HG03521 (cell line): ENCODE results near the gene LINC01488.

Experiments used
- ATAC-seq: cut with Tn5 transposase; IDR thresholded peaks from one replicate; pipeline ENCODE4 v1.9.1; 2021; ENCODE audit warnings: mild to moderate bottlenecking, moderate library complexity; ENCODE audit not compliant: unreplicated experiment

LINC01488 gene

DNA sequence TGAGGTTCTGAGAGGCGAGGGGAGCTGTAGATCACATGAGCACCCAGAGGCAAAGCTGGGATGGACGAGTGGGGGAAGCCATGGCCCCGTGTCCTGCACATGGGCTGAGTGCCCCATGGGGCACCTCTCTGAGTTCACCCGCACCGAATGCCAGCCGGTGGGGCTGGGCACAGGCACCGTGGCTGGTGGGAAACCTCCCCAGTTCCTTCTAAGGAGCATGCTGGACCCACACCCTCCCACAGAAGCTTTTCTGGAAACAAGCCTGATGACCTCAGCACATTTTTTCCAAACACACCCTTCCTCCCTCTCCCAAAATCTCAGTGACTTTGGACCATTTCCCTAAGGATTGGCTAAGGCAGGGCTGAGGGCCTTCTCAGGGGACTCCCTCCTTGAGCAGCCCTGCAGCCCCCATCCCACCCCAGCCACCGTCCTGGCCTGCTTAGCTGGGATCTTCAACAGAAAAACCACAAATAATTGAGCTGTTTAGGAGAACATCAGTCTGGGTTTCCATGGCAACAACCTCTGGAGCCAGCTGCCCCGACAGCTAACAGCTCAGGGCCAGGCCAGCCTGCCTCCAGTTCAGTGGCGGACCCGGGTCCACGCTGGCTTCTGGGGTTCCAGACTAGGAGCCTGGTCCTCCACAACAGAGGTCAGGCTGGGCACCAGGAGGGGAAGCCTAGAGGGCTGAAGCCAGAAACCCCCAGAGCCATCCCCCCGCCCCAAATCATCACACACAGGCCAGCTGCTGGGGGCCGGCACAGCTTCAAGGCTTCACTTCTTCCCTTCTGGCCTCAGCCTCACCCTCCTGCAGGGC, 18.1 kb upstream of the LINC01488 start:
- ATAC-seq: no peak

DNA sequence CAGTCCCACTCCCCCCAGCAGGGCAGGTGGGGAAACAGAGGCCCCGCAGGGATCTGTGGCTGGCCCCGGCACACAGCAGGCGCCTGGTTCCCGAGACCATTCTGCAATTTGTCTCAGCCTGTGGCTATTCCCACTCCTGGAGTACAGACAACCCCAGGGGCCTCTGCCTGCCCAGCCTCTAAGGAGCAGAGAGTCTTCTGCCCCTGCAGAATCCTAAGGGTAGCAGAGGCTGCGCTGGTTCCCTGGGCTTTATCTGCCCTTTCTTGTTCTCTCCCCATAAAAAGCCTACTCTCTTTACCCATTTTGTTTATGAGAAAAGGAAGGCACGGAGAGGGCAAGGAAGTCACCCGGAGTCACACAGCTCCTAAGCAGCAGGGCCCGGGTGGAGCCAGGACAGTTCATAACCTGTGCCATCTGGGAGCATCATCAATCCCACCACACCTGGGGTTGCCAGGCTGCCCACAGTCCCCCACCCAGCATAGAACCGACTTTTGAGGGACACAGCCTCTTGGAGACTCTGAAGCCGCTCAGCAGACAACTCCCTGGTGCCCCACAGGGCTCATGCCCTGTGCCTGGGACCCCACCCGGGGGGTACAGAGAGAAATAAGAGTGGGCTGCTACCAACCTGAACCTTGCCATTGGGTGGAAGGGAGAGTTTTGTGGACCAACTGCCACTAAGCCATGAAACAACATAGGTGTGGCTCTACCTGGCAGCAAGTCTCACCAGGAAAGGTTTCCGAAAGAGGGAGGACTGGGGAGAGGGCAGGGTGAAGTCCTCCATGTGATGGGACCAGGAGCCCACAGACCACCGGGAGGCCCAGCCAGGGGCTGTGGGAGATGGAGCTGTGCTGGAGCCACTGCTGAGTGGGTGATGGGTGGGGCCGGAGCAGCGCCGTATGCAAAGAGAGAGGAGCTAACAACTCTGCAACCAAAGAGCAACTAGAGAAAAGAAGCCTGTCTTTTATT, 17.2 kb upstream of the LINC01488 start:
- no peak for ATAC-seq

DNA sequence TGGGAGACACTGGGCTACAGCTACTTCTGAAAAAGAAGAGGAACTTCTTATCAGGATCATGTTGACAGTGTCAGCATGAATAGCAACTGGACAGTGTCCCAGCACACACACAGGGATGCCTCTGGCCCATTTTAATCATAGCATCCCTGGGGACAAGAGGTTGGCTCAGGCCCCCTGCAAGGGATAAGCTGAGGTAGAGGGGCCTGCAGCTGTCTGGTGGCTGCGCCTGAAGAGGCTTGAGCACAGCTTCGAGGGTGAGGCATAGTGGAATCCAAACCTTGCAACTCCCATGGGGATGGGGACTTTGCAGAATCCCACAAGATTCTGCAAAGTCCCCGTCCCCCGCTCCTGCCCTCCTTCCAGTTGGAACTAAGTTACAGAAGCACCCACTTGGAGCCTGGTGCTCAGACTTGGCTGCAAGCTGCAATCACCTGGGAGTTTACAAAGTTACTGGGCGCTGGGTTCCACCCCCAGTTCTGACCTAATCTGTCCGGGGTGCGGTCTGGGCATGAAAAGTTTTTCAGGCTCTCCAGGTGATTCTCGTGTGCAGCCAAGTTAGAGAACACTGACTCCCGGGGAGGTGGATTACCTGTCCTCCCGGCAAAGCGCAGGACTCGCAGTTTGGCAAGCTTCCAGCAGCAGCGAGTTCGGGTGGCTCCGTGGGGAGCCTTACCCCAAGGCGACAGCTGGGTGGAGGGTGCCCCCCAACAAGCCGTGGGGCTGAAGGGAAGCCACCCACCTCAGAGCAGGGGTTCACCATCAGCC, 16.0 kb upstream of the LINC01488 start:
- ATAC-seq: no peak

DNA sequence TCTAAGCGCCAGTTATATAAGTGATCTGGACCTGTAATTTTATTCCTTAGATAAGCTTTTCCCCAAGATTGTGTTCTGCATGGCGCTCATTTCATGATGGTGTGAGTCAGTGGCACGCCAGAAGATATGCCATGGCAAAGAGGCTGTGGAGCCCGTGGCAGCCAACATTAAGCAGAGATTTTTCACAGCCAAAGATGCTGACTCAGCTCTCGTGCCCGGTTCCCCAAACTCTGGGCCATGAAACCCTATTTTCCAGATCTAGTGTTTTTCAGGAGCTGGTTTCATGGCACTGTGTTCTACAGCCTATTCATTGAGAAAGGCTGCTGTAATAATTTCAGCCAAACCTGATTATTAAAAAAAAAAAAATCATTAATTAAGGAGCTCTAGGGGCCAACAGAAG, 15.4 kb upstream of the LINC01488 start:
- no peak for ATAC-seq

DNA sequence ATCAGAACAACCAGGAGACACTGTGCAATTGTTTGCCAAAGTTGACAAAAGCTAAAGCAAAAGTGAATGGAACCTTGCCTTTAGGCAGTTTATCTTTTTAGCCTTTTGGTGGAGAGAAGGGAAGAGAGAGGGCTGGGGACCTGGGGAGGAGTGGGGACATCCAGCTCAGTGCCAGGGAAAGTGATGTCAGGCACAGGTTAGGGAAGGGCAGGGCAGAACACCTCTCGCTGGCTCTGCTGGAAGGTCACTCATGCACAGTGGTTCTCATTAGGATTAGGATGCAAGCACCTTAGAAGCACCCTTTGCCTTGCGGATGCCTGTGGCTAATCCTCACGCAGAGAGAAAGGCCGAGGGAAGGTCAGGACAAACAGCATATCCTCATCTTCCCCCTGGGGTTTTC, 14.3 kb upstream of the LINC01488 start:
- ATAC-seq: no peak

DNA sequence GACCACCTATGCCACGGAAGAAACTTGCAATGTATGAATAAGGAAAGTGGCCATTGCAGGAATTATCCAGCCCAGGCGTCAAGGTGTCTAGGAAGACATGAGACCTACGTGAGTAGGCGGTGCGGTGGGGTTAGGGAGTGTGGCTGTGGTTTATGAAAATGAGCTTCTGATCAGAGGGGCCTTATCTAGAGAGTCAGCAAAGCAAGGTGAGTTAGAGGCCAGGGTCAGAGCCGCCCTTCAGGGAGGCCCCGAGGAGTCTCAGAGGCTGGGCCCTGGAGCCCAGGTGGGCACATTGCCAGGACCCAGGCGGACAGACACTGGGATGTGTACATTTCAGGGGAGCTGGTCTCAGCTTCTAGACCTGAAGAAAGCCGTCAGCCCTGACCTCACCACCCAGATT, 13.8 kb upstream of the LINC01488 start:
- ATAC-seq: no peak

DNA sequence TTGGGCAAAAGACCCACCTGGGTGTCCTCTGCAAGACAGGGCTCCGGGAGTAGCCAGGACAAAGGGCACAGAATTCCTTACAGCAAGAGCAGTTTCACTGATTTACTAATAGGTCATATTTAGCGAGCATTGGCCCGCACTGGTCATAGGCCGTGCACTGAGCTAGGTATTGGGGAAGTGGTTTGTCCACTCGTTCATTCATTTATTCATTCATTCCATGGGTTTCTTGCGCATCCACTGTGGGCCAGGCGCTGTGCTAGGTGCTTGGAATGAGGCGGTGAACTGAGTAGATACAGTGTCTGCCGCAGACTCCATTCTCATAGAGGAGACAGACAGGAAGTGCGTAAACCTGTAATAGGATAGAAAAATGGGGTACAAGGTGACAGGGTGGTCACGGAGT, 13.2 kb upstream of the LINC01488 start:
- ATAC-seq: no peak

DNA sequence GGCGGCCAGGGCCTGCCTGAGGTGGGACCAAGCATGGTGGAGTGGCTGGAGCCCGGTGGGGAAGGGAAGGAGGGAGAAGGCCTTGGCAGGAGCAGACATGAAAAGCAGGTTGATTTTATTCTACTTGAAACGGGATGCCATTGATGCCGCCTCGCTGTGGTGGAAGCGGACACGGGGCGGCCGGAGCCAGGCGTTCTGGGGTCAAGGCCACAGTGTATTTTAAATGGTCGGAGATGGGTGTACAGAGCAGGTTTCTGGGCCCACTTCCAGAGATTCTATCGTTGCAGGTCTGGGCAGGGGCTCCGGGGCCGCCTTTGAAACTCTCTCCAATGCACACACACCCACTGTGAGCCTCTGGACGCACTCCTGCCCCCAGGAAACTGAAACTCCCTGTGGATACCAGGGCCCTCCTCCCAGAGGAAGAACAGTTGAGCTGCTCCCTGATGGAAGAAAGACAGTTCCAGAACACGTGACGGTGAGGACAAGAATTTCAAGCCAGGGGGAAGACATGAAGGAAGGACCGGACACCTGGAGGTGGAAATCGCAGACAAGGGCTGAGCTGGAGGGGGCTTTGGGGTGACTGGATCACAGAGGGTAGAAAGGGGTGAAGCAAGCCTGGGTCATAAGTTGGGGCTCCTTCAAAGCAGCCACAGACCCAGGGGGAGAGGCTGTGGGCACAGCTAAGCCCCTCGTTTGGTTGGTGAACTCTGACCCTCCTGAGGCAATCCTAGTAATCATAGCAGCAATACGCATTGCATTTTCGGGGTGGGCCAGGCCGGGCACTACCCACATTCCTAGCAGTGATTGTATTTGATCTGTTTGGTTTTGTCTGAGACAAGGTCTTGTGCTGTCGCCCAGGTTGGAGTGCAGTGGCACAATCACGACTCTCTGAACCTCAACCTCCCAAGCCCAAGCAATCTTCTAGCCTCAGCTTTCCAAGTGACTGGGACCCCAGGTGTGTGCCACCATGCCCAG, 12.3 kb upstream of the LINC01488 start:
- no peak for ATAC-seq

DNA sequence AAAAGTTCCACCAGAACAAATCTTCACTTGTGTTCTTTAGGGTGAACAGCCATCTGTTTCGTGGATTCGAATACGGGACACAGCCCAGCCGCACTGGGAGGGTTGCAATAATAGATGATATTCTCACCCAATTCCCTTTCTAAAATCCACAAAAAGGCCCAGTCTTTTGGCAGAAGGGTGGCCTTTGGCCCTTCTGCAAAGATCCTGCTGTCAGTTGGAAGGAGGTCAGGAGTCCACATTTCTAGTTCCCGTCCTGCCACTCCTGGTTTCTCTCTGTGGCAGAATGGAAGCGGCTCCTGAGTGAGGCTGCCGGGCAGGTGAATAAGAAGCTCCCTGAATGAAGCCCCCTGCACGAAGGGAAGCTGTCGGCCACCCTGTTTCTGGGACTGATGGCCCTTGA, 11.2 kb upstream of the LINC01488 start:
- ATAC-seq: no peak

DNA sequence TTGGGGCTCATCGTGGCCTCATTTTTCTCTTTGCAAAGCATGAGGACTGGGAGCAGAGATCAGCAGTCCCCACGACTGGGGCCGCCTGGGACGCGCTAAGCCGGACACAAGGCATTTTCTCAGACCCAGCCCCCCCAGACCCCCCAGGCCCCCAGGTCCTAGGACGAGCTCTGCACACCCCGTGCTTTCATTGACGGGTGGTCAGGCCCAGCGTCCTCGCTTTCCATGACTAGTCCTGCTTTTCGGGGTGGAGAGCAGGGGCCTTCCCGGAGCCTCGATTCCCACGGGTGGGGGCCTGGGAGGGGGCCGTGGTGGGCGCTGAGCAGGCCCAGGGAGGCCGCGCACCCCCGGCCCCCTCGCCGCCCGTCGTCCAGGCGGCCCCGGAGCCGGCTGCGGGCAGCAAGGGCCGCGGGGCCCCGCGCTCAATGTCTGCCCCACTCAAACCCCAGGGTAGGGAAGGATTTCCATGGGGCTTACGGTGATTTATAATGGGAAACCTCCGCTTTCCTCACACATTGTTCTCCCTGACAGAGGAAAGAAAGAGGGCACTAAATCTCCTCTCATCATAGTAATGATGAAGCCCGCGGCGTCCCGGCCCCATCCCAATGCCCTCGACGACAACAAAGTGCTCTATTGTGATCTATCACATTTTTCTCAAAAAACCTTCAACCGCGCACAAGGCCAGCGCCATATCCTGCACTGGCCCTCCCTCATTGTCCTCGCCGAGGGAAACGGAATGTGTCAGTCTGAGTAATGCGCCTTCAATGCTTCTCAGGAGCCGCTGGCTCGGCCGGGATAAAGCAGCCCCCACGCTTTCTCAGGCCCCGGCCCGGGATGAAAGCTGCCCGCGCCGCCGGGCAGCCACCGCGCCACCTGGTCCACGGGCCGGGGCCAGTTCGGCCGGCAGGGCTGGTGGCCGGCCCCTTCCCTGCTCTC, 10.4 kb upstream of the LINC01488 start:
- ATAC-seq: no peak

DNA sequence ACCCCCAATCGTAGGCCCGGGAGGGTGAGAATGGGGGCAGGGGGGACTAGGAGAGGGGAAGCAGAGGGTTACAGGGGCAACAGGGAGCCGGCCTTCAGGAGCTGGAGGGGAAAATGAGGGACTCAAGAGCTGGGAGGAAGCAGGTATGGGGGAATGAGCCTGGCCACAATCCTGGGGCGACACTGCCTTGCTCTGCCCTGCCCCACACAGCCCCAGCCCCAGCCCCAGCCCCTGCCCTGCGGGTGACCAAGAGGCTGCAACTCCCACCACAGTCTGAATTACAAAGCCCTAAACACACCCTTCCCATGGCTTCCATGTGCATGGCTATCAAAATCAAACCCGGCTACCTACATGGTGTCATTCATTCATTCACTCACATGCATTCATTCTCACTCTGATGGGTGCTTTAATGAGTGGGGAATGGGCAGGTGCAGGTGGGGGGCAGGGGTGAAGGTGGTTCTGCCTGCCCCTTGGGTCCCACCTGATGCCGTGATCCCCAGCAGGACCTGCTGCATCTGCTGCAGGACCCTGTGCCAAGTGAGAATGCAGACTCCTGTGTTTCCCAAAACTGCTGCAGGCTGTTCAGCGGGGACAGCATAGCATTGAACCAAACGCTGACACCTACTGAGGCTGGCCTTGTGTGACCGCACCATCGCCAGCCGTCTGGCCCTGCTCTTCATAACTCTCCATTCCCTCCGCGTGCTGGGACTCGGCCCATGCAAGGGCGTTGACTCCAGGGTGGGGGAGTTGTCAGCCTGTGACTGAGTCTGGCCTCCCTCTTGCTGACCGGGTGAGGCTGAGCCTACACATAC, 9.5 kb upstream of the LINC01488 start:
- ATAC-seq: no peak

DNA sequence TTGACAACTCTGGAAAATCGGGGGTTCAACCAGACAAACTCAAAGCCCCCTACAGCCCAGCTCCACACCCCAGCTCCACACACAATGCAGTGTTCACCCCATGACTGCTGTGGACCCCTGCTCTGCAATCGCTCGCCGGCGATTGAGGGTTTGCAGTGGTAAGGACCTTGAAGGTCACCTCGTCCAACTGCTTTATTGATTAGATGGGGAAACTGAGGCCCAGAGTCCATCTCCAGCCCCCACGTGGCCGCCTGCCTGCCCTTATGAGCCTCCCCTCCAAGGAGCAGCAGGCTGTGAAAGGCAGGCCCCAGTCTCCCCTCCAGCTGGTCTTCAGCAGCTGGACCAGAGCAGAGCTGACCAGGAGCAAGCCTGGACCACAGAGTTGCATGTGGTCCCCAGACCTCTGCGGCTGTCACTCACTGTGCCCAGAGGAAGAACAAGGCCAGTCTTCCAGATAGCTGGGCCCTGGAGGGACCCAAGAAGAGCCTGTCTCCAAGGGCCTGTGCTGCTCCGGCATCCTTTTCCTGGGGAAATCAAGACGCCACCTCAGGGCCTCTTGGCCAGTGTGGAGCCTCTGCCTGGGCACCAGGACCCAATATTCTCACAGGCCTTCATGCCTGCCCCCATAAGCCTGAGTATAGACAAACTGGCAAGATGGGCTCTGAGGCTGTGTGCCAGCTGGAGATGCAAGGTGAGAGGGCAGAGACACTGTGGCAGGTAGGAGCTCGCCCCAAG, 8.8 kb upstream of the LINC01488 start:
- ATAC-seq: no peak

DNA sequence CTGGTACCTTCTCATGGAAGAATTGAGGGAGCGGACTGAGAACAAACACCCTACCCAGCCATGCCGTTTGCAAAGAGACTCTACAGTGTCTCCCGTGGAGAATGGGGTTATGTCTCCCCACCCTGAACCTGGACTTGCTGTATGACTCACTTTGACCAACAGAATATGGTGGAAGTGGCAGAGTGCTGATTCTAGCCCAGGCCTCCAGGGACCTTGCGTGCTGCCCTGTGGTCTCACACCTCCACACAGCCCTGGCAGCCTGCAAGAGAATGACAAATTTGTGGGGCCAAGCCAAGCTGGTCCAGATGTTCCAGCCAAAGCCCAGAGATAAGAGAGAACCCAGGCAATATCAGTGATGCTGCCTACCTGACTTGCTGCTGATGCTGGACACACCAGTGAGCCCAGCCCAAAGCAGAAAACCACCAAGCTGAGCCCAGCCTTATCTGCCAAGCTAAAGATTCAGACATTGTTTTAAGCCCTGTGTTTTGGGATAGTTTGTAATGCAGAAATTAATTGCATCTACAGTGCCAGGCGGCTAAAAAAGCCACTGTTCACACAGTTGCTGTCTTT, 8.1 kb upstream of the LINC01488 start:
- no peak for ATAC-seq

DNA sequence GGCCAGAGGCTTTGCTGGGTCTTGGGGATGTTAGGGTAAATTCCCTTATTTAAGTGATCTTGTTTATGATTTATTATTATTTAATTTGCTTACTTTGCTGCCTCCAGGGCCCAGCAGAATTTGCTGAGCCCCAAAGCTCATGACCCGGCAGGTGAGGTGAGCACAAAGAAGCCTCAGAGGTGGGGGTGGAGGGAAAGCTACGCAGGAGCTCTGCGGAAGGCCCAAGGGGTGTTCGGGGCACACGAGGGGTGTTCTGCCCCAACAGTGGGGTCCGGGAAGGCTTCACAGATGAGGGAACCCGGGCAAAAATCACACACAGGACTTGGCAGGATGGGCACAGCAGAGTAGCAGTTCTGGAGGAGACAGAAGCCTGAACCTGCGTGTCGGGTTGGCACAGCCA, 6.7 kb upstream of the LINC01488 start:
- no peak for ATAC-seq

DNA sequence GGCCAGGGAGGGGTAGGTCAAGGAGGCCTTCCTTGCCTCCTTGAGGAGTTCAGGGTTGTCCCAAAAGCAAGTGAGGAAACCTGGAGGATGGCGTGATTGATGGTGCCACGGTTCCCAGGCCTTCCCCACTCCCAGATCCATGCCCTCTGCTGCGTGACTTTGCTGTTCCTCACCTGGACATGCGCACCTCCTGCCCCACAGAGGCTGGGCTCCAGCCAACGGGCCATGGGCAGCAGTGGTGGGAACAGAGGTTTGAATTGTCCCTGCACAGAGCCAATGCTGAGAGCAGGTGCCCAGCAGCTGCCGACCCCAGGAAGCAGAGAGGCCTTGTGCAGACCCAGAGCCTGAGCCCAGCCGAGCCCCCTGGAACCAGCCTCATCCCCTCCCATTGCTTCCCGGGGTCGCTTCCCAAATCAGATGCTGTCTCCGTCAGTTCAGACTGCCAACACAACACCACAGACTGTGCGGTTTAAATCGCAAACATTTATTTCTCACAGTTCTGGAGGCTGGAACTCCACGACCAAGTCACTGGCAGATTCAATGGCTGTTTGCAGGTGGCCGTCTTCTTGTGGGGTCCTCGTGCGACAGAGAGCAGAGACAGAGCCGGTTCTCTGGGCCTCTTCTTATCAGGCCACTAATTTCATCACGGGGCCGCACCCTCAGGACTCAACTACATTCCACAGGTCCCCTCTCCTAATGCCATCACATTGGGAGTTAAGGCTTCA, 6.2 kb upstream of the LINC01488 start:
- ATAC-seq: no peak

DNA sequence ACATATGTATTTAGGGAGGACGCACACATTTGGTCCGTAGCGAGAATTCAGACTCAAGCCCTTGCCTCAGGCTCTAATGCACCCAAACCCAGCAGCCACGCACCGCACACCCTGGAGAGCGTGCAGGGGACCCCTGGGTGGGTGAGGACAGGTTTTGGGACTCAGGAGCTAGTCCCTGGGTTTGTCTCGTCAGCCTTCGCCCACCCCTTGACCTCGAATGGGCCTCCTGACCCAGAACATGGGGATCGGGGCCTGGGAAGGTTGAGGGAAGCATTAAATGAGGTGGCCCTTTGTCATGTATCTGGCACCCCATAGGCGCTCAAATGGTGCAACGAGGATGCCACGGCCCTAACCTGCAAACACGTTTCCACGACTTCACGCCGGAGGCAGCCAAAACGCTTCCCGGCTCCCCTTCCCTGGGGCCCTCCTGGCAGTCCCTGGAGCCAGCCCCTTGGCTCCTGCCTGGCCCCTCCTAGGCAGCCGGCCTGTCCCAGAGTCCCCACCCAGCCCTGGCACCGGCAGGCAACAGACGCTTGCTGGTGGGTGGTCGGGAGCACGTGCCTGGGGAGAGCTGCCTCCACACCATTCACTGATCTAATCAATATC, 5.5 kb upstream of the LINC01488 start:
- no peak for ATAC-seq
